HG03108 (cell line): ENCODE measurements around the gene DGCR8.
A peak's percentile ranks its signal among the peaks of the same experiment; 100 is the strongest.

ENCODE experiments used
- ATAC-seq: cut with Tn5 transposase; IDR thresholded peaks from one replicate; pipeline ENCODE4 v1.9.1; 2021; ENCODE audit warnings: moderate library complexity; ENCODE audit not compliant: unreplicated experiment

The DGCR8 gene

GRCh38 chr22:20108757-20109230 lies 28.8 kb downstream of the DGCR8 start:
- ATAC-seq, result no peak

GRCh38 chr22:20109411-20110358 lies 29.6 kb downstream of the DGCR8 start:
- no peak for ATAC-seq

- ATAC-seq, result no peak
Measured at GRCh38 chr22:20110359-20110985, 30.4 kb downstream of the DGCR8 start.

GRCh38 chr22:20111045-20111688 lies 31.1 kb downstream of the DGCR8 start:
- ATAC-seq, result no peak

- no peak for ATAC-seq
Measured at GRCh38 chr22:20111689-20112622, 31.9 kb downstream of the DGCR8 start.

DNA sequence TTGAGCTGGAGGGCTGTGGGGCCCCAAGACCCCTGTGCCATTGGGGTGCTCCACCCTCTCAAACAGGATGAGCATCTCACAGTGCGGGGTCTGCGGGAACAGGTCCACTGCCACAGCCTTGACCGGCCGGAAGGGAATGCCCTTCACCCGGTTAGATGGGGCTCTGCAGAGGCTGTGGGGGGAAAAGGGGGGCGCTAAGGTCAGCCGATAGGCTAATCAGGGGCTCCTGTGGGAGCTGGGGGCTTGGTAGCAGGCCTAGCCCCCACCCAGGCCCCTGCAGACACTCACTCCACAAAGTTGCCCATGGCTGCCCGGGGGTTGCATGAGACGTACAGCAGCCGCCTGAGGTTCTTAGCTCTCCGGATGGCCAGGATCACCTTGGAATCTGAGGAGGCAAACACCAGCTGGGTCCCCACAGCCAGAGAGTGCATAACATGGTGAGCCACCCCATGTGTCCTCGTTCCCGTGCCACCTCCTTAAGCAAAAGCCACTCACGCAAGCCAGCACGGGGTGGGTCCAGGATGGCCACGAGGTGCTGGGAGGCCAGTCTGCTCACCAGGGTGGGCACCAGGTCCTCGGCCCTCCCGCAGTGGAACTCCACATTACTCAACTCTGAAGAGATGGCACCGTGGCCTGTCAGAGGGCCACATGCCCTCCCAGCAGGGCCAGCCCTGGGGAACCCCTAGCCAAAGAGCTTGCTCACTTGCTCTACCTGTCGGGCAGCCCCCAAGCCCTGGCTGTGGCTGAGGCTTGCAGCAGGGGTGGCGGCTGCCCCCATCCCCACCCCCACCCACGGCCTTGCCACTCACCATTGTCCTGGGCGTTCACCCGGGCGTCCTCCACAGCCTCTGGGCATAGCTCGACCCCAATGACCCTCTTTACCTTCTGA lies 32.8 kb downstream of the DGCR8 start:
- no peak for ATAC-seq

GRCh38 chr22:20113551-20114310 lies 33.7 kb downstream of the DGCR8 start:
- ATAC-seq, result no peak

- ATAC-seq, result no peak
Measured at GRCh38 chr22:20114506-20115475, 34.8 kb downstream of the DGCR8 start.

DNA sequence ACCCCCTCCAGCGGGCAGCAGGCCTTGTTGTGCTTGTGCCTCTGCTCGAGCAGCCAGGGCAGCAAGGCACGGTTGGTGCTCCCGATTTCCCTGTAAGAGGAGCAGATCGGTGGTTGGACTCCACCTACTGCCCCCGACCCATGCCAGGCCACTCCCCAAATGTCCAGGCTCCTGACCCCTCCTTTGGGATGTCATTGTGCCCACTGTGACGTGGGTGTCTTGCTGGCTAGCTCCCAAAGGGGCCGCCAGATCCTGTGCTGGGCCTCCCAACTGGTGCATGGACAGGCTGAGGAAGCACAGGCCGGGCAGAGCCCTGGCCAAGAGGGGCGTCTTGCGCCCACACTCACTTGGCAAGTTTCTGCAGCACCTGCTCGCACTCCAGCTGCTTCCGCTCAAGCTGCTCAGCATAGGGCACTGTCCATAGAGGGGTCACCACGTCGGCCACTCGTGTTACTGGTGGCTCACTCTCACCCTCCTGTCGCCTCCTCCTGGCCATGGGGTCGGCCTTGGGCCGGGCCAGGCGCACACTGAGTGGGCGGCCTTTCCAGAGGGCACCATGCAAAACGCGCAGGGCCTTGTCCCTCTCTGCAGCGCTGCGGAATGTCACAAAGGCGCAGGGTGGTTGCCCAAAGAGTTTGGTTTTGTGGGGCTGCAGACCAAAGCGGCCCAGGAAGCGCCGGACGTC lies 35.8 kb downstream of the DGCR8 start, which contains the start of gene RANBP1:
Gene RANBP1, plus strand, starts transcription at position 414 of the 685 bp plus-strand sequence. Its CDS starts 81 bp downstream, at position 495.
- no peak for ATAC-seq

GRCh38 chr22:20116376-20116950 lies 36.4 kb downstream of the DGCR8 start:
- ATAC-seq, result no peak

DNA sequence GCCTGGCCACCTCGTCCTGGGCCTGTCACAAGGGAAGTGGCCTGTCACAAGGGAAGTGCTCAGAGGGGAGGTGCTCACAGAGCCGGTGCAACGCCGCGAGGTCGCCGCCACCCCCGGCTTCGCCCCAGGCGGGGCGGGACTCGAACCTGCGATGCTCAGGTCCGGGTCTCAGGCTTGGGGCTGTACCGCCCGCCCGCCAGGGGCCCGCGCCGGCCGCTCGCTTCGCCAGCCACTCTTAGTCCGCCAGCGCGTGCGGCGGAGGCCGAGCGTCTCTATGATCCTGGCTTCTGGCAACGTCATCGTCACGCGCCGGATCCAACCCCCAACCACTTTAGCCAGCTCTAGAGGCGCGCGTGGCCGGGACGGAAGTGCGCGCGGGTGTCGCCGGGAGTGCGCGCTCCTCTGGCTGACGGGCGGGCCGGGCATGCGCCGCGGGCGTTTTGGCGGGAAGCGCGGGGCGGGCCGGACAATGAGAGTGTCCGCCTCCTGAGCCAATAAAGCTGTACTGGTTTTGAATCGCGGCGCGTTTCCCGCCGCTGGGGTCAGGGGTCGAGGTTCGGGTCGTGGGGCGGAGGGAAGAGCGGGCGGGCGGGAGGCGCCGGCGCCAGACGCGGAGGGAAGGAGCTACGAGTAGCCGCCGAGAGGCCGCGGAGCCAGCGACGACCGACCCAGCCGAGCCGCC lies 37.1 kb downstream of the DGCR8 start, which contains the start of gene TRMT2A:
Gene TRMT2A, minus strand, starts transcription at position 276 of the 682 bp plus-strand sequence. CDS start 320 bp downstream, outside the sequence.
- ATAC-seq, result peak; percentile 69

DNA sequence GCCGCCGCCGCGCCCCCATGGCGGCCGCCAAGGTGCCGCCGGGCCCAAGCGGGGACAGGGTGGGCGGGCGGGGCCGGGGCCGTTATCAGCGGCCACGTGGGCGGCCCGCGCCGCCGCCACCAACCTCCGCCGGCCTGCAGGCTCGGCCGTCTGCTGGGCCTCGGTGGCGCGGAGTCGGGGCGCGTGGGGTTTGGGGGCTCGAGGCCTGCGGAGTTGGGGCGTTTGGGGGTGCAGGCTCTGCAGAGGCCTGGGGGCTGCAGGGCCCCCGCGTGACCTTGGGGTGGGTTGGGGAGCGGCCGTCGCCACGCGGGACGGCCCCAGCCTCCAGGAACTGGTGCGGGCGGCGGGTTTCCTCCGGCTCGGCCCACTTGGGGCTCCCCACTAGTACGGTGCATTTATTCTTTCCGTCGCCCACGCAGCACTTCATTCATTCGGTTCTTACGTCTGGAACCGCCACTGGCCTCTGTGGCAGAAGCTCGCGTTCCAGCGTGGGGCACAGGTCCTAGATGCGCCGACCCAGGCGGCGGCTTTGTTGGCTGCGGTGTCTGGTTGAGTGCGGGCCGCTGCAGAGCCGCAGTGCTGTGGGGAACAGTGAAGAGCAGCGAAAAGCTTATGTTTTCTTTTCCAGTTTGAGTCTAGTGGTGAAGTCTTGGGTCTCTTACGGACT lies 37.7 kb downstream of the DGCR8 start:
- no peak for ATAC-seq

- no peak for ATAC-seq
Measured at GRCh38 chr22:20118300-20119020, 38.4 kb downstream of the DGCR8 start.

GRCh38 chr22:20121856-20122415 lies 41.9 kb downstream of the DGCR8 start:
- ATAC-seq, result no peak
